GM06990 (cell line): ENCODE results near the gene RAB11A.

Source experiments
- DNase-seq: peaks from one replicate; pipeline ENCODE4 v3.0.0-alpha.2; 2011; ENCODE audit not compliant: insufficient read length; ENCODE audit errors: extremely low read depth
- H3K27me3 ChIP-seq: replicated peaks from 2 replicates; pipeline ENCODE4 v1.6.0; 2011; ENCODE audit warnings: low read length; ENCODE audit not compliant: control insufficient read depth, insufficient read depth
- H3K36me3 ChIP-seq: 2 replicates; pipeline ENCODE4 v1.5.1; 2011; ENCODE audit warnings: low read length; ENCODE audit not compliant: control insufficient read depth, insufficient read depth
- H3K4me3 ChIP-seq: replicated peaks from 2 replicates; pipeline ENCODE4 v1.5.1; 2011; ENCODE audit warnings: low read depth, mild to moderate bottlenecking, control low read depth, low read length
- CTCF ChIP-seq: IDR thresholded peaks from 2 replicates; pipeline ENCODE4 v1.5.1; 2011; ENCODE audit warnings: low read length, control low read depth, mild to moderate bottlenecking, inconsistent platforms; ENCODE audit not compliant: insufficient read depth, poor library complexity, severe bottlenecking

The RAB11A gene

GRCh38 chr15:65885668-65886218 lies 16.5 kb downstream of the RAB11A start:
- no peak for DNase-seq
- H3K27me3 ChIP-seq: no peaks in the 10 kb centered on the region
- no peak for TF ChIP-seq CTCF
- H3K4me3 ChIP-seq: no peak overlapping the region
- peaks cover 1% of the 10 kb centered on the region; the same call in 1 of the 2 replicates for H3K36me3 ChIP-seq

DNA sequence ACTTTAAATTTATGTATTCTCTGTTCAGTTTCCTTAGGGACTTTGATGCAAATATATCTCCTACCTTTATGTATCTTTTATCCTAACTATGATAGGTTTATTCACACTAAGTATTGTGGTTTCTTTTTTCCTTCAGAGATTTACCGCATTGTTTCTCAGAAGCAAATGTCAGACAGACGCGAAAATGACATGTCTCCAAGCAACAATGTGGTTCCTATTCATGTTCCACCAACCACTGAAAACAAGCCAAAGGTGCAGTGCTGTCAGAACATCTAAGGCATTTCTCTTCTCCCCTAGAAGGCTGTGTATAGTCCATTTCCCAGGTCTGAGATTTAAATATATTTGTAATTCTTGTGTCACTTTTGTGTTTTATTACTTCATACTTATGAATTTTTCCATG lies 18.3 kb downstream of the RAB11A start:
- Histone ChIP-seq H3K27me3 (no peaks in the 10 kb centered on the region), H3K36me3 (peaks cover 1% of the 10 kb centered on the region; the same call in 1 of the 2 replicates), H3K4me3 (no peak overlapping the region)
- no peak for TF ChIP-seq CTCF
- DNase-seq: no peak

DNA sequence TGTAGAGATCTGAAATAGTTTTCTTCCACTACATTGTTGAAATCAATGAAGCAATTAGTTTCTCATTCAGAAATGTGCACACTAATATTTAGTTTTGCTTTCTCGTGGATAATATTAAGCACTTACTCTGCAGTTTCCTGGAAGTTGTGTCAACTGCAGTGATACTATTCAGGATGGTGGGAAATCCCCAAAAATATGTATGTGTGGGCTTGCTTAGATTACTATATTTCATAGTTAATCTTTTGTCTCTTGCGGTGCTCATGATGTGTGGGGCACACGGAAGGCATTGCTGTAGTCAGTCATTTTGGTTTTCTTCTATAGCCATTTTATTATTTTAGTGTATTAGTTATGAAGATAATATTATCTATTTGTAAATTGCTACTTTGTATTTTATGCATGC lies 19.7 kb downstream of the RAB11A start:
- H3K4me3 ChIP-seq: no peak overlapping the region
- no peak for TF ChIP-seq CTCF
- peaks cover 1% of the 10 kb centered on the region; the same call in 1 of the 2 replicates for H3K36me3 ChIP-seq
- no peak for DNase-seq
- no peaks in the 10 kb centered on the region for H3K27me3 ChIP-seq

DNA sequence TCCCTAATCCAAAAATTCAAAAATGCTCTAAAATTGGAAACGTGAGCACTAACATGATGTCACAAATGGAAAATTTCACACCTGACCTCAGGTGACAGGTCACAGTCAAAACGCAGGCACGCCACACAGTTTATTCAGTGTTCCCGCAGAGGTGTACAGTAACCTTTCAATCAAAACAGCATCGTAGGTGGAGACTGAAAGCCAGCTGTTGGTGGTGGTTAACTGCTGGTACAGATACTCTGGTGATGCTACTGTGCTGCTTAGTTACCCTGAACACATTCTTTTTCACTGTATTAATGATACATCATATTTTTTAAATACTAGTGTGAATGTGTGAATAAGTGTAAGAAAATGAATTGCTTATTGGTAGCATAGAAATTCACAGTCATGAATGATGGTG lies 23.8 kb downstream of the RAB11A start:
- peaks cover 2% of the 10 kb centered on the region for H3K36me3 ChIP-seq
- no peak for DNase-seq
- TF ChIP-seq CTCF: no peak

GRCh38 chr15:65896236-65896635 lies 26.9 kb downstream of the RAB11A start:
- H3K4me3 ChIP-seq: no peak overlapping the region
- no peak for TF ChIP-seq CTCF
- DNase-seq: no peak
- H3K36me3 ChIP-seq: peaks cover 2% of the 10 kb centered on the region
- H3K27me3 ChIP-seq: no peaks in the 10 kb centered on the region

More for the DNA sequence above, 23.8 kb downstream of the RAB11A start:
- no peaks in the 10 kb centered on the region for H3K27me3 ChIP-seq
- no peak overlapping the region for H3K4me3 ChIP-seq

GRCh38 chr15:65900488-65900887 lies 31.2 kb downstream of the RAB11A start:
- peaks cover 7% of the 10 kb centered on the region for H3K36me3 ChIP-seq
- DNase-seq: no peak
- H3K27me3 ChIP-seq: no peaks in the 10 kb centered on the region
- H3K4me3 ChIP-seq: no peak overlapping the region
- no peak for TF ChIP-seq CTCF
